Spleen (tissue), 7 donors: ENCODE measurements around the gene CDH19.

Experiments used
- POLR2AphosphoS5 ChIP-seq, 3 donors: sonication (generic); formaldehyde crosslinking; IDR thresholded peaks; one replicate each; pipeline ENCODE4 v1.5.1; 2017; ENCODE audit warnings: antibody characterized with exemption in 3 of 3
- TF ChIP-seq, protein P1 (sequence below), 11 experiments: fragments of 200-600 bp in 7 of 11; fragments of 450-650 bp in 4 of 11; sonication (generic) in 4 of 11; IDR thresholded peaks in 8 of 11; conservative IDR thresholded peaks in 3 of 11; 1 replicate in 7 of 11; 2 replicates in 4 of 11; pipeline versions ENCODE4 v1.4.0 to v1.8.0; 2016 to 2021; ENCODE audit warnings: antibody characterized with exemption in 11 of 11, inconsistent platforms in 4 of 11, mild to moderate bottlenecking in 1 of 11
- donor health status: DM: no; HTN: no; CAD: no; lungs with moderate emphysema.
- donor health status: DM: no; HTN: no; CAD: no.
- donor health status: DM: no; HTN: no; CAD: no.

DNA sequence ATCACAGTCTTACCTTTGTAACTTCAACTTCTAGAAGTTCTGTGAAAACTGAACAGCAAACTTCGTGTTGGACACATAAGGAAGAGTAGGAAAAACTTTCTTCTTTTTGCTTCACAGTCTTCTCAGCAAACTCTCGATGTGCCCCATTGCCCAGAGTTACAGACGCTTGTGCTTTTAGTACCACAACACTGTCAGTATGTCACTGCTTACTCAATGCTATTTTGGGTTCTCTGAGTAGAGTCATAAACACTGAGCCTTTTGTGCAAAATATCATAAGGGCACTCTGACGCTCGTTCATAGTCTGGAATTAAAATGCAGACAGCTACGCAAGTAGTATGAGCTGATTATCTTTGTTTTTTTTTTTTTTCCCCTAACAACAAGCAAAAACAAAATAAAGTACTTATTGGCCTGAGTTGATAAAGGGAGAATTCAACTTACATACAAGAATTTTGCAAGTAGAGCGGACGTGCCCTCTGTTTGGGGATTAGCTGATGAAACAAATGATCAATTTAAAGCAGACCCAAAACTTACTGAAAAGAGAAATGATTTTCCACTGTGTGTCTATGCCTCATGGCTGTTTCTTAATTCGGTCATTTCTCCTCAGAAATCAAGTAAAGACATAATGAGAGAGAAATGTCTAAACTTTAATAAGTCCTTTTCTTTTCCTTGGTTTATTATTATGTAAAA is at the start of gene CDH19:
- TF ChIP-seq, protein P1, sequence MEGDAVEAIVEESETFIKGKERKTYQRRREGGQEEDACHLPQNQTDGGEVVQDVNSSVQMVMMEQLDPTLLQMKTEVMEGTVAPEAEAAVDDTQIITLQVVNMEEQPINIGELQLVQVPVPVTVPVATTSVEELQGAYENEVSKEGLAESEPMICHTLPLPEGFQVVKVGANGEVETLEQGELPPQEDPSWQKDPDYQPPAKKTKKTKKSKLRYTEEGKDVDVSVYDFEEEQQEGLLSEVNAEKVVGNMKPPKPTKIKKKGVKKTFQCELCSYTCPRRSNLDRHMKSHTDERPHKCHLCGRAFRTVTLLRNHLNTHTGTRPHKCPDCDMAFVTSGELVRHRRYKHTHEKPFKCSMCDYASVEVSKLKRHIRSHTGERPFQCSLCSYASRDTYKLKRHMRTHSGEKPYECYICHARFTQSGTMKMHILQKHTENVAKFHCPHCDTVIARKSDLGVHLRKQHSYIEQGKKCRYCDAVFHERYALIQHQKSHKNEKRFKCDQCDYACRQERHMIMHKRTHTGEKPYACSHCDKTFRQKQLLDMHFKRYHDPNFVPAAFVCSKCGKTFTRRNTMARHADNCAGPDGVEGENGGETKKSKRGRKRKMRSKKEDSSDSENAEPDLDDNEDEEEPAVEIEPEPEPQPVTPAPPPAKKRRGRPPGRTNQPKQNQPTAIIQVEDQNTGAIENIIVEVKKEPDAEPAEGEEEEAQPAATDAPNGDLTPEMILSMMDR (IDR thresholded peaks at IDR 0.05 in 8 of 11, conservative IDR thresholded peaks at IDR 0.05 in 3 of 11): no peak
- TF ChIP-seq POLR2AphosphoS5 (IDR thresholded peaks at IDR 0.05): no peak
